Measurements from ENCODE around the gene LZTR1.
"Not testable (repeated sequence)": the region's sequence is repeated elsewhere in the genome, so short reads cannot be mapped to it uniquely, and the experiment has no call there.

LZTR1 gene

DNA sequence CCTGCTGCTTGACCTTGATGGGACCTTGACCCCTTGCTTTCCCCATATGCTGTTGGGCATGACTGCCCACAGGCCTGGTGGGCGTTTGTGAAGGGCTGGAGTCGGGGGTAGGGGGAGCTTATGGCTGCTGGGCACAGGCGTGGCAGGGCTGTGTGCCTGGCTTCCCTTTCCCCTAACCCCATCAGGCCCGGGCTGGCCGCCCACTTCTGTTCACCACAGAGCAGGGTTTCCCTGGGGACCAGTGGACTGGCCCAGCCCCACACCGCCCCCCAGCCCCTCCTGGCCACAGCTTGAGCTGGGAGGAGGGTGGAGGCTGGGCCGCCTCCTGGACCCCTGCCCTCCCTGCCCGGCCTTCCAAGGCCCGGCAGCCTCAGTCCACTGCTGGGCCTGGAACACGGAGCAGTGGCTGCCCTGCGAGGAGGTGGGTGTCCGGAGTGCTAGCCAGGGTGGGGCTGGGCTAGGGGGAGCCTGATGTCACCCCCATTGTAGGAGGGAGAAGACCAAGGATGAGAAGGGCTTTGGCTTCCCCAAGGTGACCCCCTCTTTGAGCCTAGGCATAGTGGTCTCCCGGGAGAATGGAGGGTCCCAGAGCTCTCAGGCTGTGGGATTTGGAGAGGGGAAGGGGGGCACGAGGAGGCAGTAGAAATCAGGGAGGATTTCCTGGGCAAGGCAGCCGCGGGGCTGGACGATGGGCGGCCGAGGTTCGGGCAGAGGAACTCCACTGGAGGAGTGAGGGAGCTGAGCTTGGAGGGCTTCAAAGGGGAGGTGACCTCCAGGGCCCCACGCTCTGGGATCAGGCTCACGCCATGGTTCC is 15.0 kb upstream of the LZTR1 start, which contains the start of gene AIFM3:
TSS of gene AIFM3 (plus strand) at position 373 of the 814 bp plus-strand sequence. CDS start 690 bp downstream, outside the sequence.
- no peak for DNase-seq

DNA sequence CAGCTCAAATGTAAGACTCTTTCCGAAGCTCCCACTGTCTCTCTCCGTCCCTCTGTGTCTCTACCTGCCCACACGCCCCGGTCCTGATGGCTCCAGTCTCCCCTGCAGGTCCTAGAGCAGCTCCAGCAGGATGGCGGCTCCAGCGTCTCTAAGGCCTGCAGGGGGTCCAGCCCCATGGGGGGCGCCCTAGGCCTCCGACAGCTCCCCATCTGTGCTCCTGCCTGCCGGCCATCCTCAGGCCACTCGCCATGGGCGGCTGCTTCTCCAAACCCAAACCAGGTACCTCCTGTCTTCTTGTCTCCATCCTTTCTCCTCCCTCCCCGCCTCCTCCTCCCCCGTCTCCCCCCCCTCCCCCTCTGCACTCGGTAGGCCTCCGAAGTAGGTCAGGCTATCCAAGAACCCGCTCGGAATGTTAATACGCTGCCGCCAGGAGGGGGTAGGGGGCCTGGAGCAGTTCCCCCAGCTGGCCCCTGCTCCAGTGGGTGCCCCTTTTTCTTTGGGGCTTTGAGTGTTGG is 14.3 kb upstream of the LZTR1 start:
- DNase-seq, result no peak

DNA sequence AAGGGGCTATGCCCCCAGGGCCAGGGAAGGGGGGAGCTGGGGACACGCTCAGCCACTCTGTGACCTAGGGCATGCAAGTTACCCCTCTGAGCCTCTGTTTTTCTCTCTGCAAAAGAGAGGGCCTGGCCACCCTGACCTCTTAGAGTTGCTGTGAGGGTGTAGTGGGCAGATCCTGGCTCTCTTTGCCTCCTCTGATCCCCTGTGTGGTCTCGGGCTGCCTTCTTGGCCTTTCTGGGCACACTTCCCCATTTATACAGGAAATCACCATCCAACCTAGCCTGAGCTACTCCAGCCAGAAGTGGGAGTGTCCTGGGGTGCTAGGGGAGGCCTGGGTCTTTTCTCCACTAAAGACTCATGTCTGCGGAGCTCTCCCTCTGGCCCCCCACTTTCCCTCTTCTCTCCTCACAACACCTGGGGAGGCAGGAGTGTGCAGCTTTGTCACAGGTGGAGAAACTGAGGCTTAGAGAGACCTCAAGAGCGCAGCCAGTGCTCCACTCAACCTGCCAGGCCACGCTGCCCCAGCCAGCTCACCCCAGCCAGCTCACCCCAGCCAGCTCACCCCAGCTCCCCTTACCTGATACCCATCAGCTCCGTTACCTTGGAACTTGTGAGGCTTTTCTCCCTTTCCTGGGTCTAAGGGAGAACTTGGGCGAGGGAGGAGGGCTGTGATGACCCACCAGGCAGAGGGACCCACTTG is 13.7 kb upstream of the LZTR1 start:
- no peak for DNase-seq

DNA sequence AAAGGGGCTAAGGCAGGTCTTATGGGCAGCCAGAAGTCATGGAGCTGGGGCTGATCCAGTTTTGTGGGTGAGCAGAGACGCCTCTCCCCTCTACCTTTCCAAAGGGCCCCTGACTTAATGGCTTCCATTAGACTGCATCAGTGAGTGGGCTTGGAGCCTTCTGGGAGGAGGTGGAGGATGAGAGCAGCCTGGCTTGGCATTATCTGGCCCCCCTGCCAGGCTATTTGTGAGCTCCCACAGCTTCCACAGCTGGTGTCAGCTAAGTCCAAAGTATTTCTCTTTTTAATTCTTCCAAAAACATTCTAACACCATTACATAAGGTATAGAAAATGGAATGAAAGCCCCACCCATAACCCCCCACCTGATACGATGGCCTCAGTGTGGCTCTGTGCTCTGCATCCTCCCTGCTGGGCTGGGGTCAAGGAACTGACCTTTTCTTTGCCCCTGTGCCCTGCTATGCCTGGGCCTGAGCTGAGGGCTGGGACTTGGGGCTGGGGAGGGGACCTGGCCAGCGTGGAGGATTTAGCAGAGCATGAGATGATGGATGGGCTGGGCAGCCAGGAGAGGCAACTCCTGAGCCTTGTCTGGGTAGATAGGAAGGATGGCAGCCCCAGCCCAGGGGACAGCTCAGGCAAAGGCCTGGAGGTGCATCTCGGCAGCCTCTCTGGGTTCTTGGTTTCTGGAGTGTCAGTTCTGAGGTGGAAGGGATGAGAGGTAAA is 11.0 kb upstream of the LZTR1 start:
- no peak for DNase-seq

DNA sequence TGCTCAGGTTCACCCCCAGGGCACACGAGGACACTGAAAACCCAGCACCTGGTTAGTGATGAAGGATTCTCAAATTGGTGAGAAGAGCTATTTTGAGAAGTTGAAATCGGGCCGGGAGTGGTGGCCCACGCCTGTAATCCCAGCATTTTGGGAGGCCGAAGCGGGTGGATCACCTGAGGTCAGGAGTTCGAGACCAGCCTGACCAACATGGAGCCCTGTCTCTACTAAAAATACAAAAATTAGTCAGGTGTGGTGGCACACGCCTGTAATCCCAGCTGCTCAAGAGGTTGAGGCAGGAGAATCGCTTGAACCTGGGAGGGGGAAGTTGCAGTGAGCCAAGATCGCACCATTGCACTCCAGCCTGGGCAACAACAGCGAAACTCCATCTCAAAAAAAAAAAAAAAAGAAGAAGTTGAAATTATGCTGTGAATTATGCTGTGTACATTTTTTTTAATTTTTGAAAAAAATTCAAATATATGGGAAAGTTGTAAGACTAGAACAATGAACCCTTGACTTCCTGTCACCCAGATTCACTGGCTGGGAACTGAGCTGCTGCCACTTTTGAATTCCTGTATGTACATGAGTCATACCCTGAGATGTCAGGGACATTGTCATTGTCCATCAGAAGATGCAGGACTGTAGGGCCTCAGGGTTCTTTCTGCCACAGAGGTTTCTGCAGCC is 9.9 kb upstream of the LZTR1 start:
- DNase-seq, result not testable (repeated sequence)

DNA sequence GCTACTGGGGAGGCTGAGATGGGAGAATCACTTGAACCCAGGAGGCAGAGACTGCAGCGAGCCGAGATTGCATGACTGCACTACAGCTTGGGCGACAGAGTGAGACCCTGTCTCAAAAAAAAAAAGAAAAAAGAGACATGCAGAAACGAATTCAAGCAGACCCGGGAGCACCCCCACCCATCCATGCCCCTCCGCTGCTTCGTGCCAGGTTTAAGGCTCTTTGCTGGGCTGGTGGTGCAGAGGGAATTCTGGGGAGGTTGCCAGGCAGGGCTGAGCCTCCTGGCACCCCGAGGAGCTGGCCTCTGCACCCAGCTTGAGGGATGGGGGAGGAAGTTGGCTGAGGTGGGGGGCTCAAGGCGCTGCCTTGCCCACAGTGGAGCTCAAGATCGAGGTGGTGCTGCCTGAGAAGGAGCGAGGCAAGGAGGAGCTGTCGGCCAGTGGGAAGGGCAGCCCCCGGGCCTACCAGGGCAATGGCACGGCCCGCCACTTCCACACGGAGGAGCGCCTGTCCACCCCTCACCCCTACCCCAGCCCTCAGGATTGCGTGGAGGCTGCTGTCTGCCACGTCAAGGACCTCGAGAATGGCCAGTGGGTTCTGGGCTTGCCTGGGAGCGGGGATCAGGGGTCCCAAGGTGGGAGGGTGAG is 9.0 kb upstream of the LZTR1 start:
- DNase-seq, result no peak

DNA sequence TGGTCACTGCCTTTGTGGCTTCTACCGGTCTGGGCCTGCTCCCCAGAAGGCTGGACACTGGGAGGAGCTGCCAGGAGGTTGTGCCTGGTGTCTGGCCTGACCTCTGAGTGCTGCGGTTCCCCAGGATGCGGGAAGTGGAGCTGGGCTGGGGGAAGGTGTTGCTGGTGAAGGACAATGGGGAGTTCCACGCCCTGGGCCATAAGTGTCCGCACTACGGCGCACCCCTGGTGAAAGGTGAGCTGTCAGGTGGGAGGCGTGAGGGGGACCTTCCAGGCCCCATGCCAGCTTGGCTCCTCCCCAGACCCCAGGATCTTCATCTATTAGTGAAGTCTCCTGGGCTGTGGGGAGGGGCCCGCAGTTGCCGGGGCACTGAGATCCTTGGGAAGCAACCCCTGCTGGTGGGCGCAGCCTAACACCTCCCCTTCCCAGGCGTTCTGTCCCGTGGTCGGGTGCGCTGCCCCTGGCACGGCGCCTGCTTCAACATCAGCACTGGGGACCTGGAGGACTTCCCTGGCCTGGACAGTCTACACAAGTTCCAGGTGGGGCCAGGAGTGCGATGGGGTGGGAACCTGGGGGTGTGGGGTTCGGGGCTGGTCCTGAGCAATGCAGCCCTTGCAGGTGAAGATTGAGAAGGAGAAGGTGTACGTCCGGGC is 8.3 kb upstream of the LZTR1 start:
- no peak for DNase-seq

DNA sequence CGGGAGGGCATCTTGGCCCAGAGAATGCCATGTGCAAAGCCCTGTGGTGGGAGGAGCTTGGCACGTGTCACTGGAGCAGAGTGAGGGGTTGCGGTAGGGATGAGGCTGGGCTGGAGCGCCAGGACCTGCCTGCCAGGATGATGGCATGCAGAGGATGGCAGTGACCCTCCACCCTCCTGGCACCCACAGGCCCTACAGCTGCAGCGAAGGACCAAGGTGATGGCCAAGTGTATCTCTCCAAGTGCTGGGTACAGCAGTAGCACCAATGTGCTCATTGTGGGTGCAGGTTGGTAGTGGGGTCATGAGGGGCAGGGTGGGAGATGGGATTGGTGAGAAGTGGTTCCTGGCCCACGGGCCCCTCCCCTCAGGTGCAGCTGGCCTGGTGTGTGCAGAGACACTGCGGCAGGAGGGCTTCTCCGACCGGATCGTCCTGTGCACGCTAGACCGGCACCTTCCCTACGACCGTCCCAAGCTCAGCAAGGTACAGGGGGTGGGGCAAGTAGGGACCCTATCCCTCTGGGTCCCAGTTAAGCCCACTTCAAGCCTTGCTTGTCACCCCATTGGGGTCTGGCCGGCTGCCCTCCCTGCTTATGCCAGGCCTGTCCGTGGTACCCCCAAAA is 7.7 kb upstream of the LZTR1 start:
- DNase-seq, result no peak

DNA sequence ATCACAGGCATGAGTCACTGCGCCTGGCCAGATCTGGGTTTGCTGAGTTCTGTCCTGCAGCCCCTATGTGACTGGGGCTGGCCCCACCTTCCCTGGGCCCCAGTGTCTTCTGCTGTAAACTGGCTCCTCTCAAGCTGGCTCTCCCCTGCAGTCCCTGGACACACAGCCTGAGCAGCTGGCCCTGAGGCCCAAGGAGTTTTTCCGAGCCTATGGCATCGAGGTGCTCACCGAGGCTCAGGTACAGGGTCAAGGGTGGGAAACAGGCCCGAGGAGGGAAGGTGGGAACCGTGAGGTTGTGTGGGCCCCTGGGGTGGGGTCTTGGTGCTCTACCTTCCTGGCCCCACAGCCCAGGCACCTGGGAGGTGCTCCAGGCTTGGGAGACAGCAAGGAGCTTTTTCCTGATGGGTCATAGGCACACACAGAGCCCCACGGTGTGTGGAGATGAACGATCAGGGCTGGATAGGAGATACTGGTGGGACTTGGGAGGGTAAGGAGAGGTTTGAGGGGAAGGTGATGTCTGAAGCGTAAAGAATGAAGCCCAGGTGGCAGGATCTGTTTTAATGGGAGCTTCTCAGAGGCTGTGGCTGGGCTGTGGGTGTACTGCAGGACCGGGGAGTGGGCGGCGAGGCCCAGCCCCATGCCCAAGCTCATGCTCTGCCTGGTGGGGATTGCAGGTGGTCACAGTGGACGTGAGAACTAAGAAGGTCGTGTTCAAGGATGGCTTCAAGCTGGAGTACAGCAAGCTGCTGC is 6.4 kb upstream of the LZTR1 start:
- no peak for DNase-seq

DNA sequence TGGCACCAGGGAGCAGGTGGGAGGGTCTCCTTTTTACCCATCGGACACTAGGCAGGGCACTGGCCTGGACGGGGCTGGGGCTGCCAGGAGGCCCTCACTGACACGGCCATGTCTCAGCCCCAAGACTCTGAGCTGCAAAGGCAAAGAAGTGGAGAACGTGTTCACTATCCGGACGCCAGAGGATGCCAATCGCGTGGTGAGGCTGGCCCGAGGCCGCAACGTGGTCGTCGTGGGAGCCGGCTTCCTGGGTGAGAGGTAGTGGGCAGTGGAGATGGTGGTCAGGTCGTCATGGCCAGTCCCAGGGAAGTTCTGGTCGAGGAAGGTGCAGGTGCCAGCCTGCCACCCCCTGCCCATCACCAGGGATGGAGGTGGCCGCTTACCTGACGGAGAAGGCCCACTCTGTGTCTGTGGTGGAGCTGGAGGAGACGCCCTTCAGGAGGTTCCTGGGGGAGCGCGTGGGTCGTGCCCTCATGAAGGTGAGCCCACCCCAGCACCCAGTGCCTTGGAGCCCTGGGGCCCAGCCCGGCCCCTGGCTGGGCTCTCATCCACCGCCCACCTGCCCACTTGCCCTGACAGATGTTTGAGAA is 5.7 kb upstream of the LZTR1 start:
- no peak for DNase-seq

DNA sequence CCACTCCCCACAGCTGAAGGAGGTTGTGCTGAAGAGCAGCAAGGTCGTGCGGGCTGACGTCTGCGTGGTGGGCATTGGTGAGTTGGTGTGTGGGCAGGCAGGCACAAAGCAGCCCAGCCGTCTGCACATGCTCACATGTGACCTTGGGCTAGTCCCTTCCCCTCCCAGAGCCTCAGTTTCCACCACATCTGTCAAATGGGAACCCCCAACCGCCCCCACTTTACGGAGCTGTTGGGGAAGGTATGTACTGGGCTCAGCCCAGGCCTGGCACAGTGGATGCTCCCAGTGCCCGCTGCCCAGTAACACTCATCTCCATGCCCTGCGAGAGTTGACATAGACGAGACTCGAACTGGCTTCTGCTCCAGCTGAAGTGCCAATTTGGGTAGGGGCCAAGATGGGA is 5.1 kb upstream of the LZTR1 start:
- DNase-seq, result no peak

DNA sequence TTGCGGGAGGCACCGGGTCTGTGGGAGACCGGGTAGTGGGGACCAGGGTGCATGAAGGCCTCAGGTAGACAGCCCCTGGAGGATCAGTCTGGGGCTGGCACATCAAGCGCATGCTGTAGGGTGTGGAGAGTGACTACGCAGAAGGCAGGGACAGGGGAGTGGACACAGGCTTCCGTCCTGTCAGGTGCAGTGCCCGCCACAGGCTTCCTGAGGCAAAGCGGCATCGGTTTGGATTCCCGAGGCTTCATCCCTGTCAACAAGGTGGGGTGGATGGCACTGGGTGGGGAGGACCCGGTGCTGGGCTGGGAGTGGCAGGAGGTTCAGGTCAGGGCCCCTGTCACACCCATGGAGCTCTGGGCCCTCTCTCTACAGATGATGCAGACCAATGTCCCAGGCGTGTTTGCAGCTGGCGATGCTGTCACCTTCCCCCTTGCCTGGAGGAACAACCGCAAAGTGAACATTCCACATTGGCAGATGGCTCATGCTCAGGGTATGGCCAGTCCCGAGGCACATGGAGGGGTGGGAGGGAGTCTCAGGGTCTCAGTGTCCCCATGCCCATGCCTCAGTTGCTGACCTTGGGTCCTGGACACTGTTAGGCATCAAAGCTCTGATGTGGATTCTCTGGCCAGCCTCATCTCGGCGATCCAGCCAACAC is 4.5 kb upstream of the LZTR1 start:
- DNase-seq, result no peak

DNA sequence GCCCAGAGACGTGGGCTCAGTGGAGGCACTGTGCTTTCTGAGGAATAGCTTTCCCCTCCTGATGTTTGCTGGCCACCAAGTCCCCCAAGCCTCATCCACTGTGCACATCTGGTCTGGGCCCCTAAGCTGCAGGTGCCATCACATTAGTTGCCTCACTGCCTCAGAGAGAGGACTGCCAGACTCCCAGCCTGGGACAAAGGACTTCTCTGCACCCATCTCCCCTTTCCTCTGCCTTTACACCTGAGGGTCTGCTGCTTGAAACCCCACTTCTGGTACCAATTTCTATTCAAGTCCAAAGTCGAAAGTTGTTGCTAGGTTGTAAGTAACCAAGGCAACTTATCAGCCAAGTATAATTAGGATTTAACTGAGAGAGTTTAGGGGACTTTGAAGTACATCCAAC is 3.7 kb upstream of the LZTR1 start:
- no peak for DNase-seq

DNA sequence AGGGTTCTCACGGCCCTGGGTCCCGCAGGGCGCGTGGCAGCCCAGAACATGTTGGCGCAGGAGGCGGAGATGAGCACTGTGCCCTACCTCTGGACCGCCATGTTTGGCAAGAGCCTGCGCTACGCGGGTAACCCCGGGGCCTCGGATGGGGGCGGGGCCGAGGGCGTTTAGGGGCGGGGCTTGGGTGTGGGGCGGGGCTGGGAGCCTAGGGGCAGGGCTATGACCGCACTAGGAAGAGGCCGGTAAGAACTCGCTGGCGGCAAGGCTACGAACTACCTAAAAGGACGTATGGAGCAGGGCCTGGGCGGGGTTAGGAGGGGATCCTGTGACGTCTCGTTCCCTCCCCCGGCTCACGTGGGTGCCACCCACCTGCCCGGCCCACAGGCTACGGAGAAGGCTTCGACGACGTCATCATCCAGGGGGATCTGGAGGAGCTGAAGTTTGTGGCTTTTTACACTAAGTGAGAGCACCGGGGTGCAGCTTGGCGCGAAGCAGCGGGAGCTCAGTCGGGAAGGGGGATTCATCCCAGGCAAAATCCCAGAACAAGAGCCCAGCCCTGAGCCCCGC is 2.8 kb upstream of the LZTR1 start:
- DNase-seq, result peak; percentile 66 to 70

DNA sequence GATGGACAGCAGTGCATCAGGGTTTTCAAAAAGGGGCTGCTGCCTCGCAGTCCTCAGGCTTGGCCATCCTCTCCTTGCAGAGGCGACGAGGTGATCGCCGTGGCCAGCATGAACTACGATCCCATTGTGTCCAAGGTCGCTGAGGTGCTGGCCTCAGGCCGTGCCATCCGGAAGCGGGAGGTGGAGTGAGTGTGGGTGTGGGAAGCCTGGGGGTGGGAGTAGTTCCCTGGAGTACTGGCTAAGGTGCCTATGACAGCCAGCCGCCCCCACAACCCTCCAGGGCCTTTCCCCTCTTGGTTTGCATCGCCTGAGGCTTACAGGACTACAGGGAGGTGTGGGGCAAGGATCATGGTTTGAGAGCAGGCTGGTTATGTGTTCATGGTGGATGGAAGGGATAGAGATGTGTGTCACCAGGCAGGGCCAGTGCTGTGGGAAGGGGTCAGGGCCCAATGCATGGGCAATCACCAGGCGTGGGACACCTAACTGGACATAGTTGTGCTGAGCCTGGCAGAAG is 2.1 kb upstream of the LZTR1 start:
- DNase-seq, result no peak

DNA sequence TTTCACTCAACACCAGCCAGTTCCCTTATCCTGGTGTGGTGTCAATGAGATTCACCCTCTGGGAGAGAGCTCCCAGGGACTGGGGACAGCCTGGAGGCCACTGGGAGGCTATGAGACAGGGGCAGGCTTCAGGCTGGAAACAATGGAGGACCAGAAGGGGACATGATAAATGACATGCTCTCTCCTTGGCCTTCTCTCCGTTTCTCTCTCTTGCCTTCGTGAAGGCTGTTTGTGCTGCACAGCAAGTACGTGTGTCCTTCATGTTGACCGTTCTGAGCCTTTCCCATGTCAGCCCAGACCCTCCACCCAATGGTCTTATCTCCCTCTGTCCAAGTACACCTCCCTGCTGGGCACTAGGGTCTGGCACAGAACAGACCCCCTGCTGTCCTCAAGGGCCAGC is 1.6 kb upstream of the LZTR1 start:
- no peak for DNase-seq

DNA sequence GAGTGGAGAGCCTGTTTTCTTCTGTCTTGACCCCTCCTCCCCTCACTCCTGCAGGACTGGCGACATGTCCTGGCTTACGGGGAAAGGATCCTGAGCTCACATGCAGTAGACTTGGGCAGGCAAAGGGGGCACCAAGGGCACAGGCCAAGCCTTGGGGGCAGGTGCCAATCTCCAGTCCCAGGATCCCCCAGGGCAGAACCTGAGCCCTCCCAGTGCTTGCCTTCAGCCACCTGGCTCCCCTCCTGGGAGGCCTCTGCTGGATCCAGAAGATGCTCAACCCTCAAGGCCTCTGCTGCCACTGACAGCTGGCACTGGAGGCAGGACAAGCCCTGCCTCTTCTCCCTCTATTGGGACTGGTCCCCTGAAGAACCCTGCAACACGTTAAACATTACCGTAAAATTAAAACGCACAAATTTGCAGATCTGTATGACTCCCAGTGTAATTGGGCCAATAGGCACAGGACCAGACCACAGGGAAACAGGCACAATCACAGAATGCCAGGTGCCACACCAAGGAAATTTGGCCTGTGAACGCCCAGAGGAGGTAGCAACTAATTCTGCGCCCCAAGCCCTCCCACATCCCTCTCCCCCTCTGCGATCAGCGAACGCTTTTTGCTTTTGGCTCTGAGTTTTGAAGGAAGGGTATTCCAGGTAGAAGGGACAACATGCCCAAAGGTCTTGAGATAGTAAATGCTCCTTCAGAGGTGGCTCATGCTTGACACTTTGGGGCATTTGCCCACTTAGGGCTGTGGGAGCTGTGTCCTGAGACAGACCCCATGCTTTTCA is 967 bp upstream of the LZTR1 start:
- DNase-seq, result no peak

DNA sequence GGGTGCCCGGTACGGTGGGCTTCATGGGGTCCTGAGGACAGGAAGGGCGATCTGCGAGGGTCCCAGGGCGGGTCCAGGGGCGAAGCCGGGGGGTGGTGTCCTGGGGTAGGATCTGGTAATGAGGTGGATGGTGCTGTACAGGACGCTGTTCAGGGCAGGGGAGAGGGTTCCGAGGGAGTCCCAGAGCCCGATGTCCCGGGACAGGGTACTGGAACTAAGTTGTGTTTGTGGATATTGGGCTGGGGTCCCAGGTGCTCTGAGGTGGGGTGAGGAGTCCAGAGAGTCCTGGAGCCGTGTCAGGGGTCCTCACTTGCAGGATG is 426 bp downstream of the LZTR1 start:
- DNase-seq, result no peak

All from activated CD4-positive, alpha-beta T cell treated with anti-CD3 and anti-CD28 coated beads, Interleukin-2, amount 50 U/mL, for 48 hours (primary cell).